Astrocyte of the cerebellum (primary cell): ENCODE data around the gene CCPG1.
"Not testable (repeated sequence)": the region's sequence is repeated elsewhere in the genome, so short reads cannot be mapped to it uniquely, and the experiment has no call there.

Experiments used
- DNase-seq: peaks from one replicate; pipeline ENCODE4 v3.0.0-alpha.2; 2011; ENCODE audit warnings: low read depth
- H3K4me3 ChIP-seq: 2 replicates; pipeline ENCODE4 v1.5.1; 2011; ENCODE audit warnings: mild to moderate bottlenecking, low read depth, low read length, moderate library complexity
- CTCF ChIP-seq: IDR thresholded peaks from 2 replicates; pipeline ENCODE4 v1.5.1; 2012; ENCODE audit warnings: low read length, low read depth, moderate library complexity, mild to moderate bottlenecking; ENCODE audit errors: missing control alignments
- in situ Hi-C: cut with HindIII; loops from 2 replicates; pipeline ENCODE4 v1.10.0; 2017; ENCODE audit warnings: low sequenced_read_pairs

Gene CCPG1

GRCh38 chr15:55408012-55408928 is at the start of gene CCPG1, which contains the start of gene PIERCE2:
Gene CCPG1 (minus strand): TSS chr15:55408359. CDS start chr15:55389424, 18,935 bp downstream.
Gene PIERCE2 (plus strand): TSS chr15:55408495. CDS start chr15:55408769, 274 bp downstream.
- DNase-seq = peak; percentile 86
- peak within 1 kb of the TSS; percentile 86 for H3K4me3 ChIP-seq
- TF ChIP-seq CTCF = peak; percentile 73
- in situ Hi-C loops = no loop called here

- no peak for DNase-seq
- in situ Hi-C loops = no loop called here
- no peak for TF ChIP-seq CTCF
- H3K4me3 ChIP-seq = no peak overlapping the region
These were observed 49.4 kb upstream of the CCPG1 start for GRCh38 chr15:55457401-55458022.

- H3K4me3 ChIP-seq, in situ Hi-C loops, DNase-seq: not testable (repeated sequence)
These were observed 38.9 kb upstream of the CCPG1 start for GRCh38 chr15:55447030-55447394.

- H3K4me3 ChIP-seq, DNase-seq, in situ Hi-C loops: not testable (repeated sequence)
These were observed 38.3 kb upstream of the CCPG1 start for GRCh38 chr15:55446379-55447029.

DNA sequence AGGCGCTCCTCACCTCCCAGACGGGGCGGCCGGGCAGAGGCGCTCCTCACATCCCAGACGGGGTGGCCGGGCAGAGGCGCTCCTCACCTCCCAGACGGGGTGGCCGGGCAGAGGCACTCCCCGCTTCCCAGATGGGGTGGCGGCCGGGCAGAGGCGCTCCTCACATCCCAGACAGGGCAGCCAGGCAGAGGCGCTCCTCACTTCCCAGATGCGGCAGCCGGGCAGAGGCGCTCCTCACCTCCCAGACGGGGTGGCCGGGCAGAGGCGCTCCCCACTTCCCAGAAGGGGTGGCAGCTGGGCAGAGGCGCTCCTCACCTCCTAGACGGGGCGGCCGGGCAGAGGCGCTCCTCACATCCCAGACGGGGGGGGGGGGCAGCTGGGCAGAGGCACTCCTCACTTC is 37.8 kb upstream of the CCPG1 start:
- in situ Hi-C loops, DNase-seq, H3K4me3 ChIP-seq: not testable (repeated sequence)

DNA sequence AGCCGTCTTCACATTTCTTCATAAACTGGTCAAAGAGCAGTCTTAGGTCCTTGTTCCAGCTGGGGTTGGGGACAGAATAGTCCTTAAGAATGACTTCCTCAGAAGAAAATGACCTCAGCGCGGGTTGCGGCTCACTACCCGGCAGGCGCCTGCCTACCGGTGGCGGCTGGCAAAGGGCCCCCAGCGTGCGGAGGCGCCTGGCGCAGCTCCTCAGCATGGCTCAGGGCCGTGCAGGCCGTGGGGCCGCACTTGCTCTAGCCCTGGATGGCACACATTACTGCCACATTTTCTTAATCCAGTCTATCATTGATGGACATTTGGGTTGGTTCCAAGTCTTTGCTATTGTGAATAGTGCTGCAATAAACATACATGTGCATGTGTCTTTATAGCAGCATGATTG is 35.0 kb upstream of the CCPG1 start:
- H3K4me3 ChIP-seq, in situ Hi-C loops, DNase-seq: not testable (repeated sequence)

- in situ Hi-C loops = no loop called here
These were observed 27.0 kb upstream of the CCPG1 start for GRCh38 chr15:55434989-55435825.

More at GRCh38 chr15:55434989-55435825, 27.0 kb upstream of the CCPG1 start:
- TF ChIP-seq CTCF = peak; percentile 70
- no peak overlapping the region for H3K4me3 ChIP-seq
- peak; percentile 43 for DNase-seq
